K562 (cell line): Measurements from ENCODE around the gene TJAP1. TPM values are rescaled to one million over a fixed set of nuclear protein-coding genes. Genes with fewer than 3 reads are reported as not detected.
A peak's percentile ranks its signal among the peaks of the same experiment; 100 is the strongest.

Experiments used
- FOXA3 ChIP-seq, 2 experiments: fragments of 450-650 bp in 1 of 2; sonication (generic) in 1 of 2; formaldehyde crosslinking; IDR thresholded peaks in 1 of 2; conservative IDR thresholded peaks in 1 of 2; 2 replicates each; pipeline versions ENCODE4 v1.4.0 to v1.8.0; 2020 to 2022; ENCODE audit warnings: mild to moderate bottlenecking in 2 of 2, missing genetic modification reagents in 1 of 2
- GABPA ChIP-seq: fragments of 200-800 bp; sonication (Bioruptor generic); conservative IDR thresholded peaks from 2 replicates; pipeline ENCODE4 v1.6.1; 2016; ENCODE audit warnings: low read depth, missing genetic modification characterization, missing compliant biosample characterization
- HNRNPK ChIP-seq: fragments of 200-400 bp; formaldehyde crosslinking; IDR thresholded peaks from one replicate; pipeline ENCODE4 v1.6.1; 2018; ENCODE audit warnings: mild to moderate bottlenecking, low read depth, low read length; ENCODE audit not compliant: poor library complexity, severe bottlenecking
- NRF1 ChIP-seq, 2 experiments: fragments of 450-650 bp; IDR thresholded peaks in 1 of 2; conservative IDR thresholded peaks in 1 of 2; 2 replicates each; pipeline ENCODE4 v1.6.1; 2014; ENCODE audit warnings: mild to moderate bottlenecking in 2 of 2
- ZBTB40 ChIP-seq, 2 experiments: fragments of 450-650 bp in 1 of 2; sonication (generic) in 1 of 2; formaldehyde crosslinking in 1 of 2; IDR thresholded peaks; 2 replicates each; pipeline versions ENCODE4 v1.7.1 to v1.9.0; 2016 to 2022; ENCODE audit warnings: inconsistent platforms in 1 of 2, mild to moderate bottlenecking in 1 of 2, missing genetic modification reagents in 1 of 2
- ZBTB43 ChIP-seq: sonication (generic); formaldehyde crosslinking; IDR thresholded peaks from 2 replicates; pipeline ENCODE4 v1.8.0; 2023; ENCODE audit warnings: mild to moderate bottlenecking, missing genetic modification reagents
- ZNF23 ChIP-seq: fragments of 250-450 bp; sonication (Bioruptor Pico); IDR thresholded peaks from 2 replicates; pipeline ENCODE4 v1.4.0; 2020; ENCODE audit warnings: mild to moderate bottlenecking
- ZNF609 ChIP-seq: sonication (generic); formaldehyde crosslinking; IDR thresholded peaks from 2 replicates; pipeline ENCODE4 v1.8.1; 2023; ENCODE audit warnings: missing genetic modification reagents, mild to moderate bottlenecking, borderline replicate concordance
- ZNF780A ChIP-seq: fragments of 250-450 bp; sonication (Bioruptor Pico); IDR thresholded peaks from 2 replicates; pipeline ENCODE4 v1.5.0; 2021; ENCODE audit warnings: mild to moderate bottlenecking
- polyA plus RNA-seq, 8 experiments: library from polyadenylated mRNA; depleted of rRNA in 4 of 8; stranded (reverse) in 5 of 8; unstranded in 3 of 8; fragments of >200 nt; fragmentation: Nextera tagmentation in 2 of 8; fragmentation: Illumina TruSeq in 1 of 8; extraction: Ambion mirVana in 2 of 8; extraction: Trizol in 1 of 8; gene quantifications; 2 replicates each; pipeline versions ENCODE4 v1.2.1 to v1.2.3, GENCODE V29; 2011 to 2014; ENCODE audit warnings: inconsistent platforms in 1 of 8, missing spikeins in 1 of 8
- total RNA-seq, 7 experiments: library from RNA; depleted of rRNA in 6 of 7; stranded (reverse); fragments of >200 nt in 6 of 7; fragmentation: Illumina TruSeq in 2 of 7; extraction: Trizol in 2 of 7; gene quantifications; 2 replicates each; pipeline versions ENCODE4 v1.2.1 to v1.2.3, GENCODE V29; 2011 to 2021; ENCODE audit warnings: low replicate concordance in 1 of 7

Gene TJAP1
- total and polyA plus RNA-seq, 9 of the 15 experiments (the other 6 are each of a cell fraction or from before 2014, with no cell fraction given): 0.06 to 35.8 (median 16.2) TPM

GRCh38 chr6:43454696-43455530 lies 22.5 kb upstream of the TJAP1 start (continued):
- 0 out of 2 replicates have a peak, but pooled peaks have one; percentile 25 for TF ChIP-seq ZBTB40 (IDR thresholded peaks at IDR 0.05)
- TF ChIP-seq ZBTB40 (CRISPR knock-in tag; IDR thresholded peaks at IDR 0.05): no peak
- no peak for TF ChIP-seq ZNF780A (CRISPR knock-in tag)
- TF ChIP-seq NRF1 (conservative IDR thresholded peaks at IDR 0.05 in 1 of 2, IDR thresholded peaks at IDR 0.05 in 1 of 2): 0 out of 4 replicates have a peak, but pooled peaks of 1 of the 2 experiments have one; percentile 37
- TF ChIP-seq ZBTB43: no peak
- TF ChIP-seq GABPA (tag): no peak
- TF ChIP-seq ZNF23 (CRISPR knock-in tag): no peak
- TF ChIP-seq HNRNPK: peak; percentile 38
- TF ChIP-seq FOXA3 (CRISPR knock-in tag; conservative IDR thresholded peaks at IDR 0.05 in 1 of 2, IDR thresholded peaks at IDR 0.05 in 1 of 2): no peak
- no peak for TF ChIP-seq ZNF609 (CRISPR knock-in tag)
